Stimulated activated CD8-positive, alpha-beta memory T cell treated with anti-CD3 and anti-CD28 coated beads, Interleukin-4, amount 100 ng/mL, for 1 hour (primary cell): ENCODE results near the gene INTS6L.
"Not testable (repeated sequence)": the region's sequence is repeated elsewhere in the genome, so short reads cannot be mapped to it uniquely, and the experiment has no call there.

Experiments
- DNase-seq, 2 donors: peaks; one replicate each; pipeline ENCODE4 v3.0.0-alpha.2; 2020; ENCODE audit warnings: low read depth in 2 of 2, low spot score in 1 of 2

The INTS6L gene

DNA sequence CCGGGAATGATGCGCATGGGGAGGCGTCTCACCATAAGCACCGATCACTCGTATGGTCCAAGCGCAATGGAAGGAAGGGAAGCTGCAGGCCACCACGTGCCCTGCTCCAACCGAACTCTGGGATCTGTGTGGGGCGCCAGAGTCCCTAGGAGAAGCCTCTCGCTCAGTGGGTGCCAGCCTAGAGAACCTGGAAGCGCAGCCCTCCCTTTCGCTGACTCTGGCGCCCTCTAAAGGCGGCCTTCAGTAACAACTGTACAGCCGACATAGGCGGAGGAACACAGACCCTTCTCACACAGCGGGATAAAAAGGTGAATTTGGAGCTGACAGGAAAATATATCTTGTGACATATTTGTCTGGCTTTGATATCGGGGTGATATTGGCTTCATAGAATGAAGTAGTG is 76.0 kb downstream of the INTS6L start:
- DNase-seq: peak; percentile 6 to 7

DNA sequence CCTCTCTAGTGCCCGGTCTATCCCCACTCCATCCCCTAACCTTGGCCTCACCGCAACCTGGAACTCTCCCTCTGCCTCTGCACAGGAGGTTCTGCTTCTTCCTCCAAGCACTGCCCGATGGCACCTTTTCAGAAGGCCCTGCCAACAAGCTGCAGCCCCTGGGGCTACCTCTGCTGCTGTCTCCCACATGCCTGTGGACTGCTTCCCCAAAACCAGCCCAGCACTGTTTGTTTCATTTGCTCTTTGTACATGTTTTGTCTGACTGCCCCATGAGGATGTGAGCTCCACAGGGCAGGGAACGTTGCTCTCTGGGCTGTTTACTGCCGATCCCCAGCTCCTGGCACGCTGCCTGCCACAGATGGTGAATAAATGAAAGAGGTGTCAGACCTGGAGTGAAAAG is 85.4 kb downstream of the INTS6L start:
- no peak for DNase-seq

DNA sequence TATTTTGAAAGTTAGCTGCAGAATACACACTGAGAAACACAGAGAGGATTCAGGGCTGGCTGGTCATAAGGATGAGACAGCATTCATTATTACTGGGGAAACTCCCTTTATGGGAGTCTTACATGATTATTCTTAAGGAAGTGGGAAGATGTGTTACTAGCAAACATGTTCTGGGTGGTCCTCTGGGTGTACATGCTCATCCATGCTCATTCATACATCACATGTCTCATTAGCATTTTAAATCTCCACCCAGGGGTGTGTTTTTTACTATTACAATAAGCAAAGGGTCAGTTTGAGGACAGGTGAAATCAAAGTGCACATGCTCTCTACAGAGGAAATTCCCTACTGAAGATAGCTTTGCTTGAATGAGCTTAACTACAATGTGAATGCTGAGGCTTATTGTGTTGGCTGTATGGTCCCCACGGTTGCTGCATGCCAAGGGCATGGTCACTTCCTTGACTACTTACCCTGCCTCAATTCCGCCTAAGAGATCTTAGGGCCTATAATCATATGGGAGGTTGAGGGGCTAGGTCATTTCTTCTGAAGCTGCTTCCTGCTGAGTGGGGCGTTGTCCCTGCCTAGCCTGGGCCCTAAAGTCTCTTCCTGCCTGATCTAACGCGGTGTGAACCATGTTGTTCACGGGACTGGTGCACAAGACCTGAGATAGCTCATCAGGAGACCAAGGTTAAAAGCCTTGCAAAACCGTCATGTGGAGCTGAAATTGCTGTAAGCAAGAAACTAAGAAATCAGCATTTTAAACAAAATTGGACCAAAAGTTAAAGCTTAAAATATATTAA is 104.1 kb downstream of the INTS6L start:
- not testable (repeated sequence) for DNase-seq

DNA sequence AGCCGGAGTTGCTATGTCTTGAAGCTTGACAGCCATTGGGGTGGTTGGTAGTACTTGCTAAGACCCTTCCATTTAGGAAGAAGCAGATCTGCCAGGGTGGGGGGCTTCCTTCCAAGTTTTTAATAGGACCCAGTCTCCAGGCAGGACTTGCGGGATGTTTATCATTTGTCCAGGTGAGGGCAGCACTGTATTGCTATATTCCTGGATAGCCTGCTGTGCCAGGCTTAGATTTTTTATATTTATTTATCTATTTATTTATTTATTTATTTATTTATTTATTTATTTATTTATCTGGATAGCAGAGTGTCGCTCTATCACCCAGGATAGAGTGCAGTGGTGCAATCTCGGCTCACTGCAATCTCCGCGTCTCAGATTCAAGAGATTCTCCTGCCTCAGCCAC is 105.5 kb downstream of the INTS6L start:
- no peak for DNase-seq

DNA sequence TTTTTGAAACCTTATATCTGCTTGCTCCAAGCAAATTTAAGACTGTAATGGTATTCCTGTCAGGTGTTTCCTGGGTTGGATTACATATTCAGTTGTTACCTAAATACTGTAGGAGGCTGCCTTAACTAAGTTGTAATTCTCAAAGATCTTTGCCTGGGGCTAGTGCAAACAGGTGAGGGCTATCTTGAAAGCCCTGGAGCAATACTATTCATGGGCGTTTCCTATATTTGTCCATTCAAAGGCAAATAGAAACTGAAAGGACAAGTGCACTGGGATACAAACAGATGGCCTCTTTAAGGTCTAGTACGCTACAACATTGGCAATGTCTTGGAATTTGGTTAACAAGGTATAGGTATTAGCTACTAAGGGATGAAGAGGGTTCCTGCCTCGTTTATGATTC is 108.9 kb downstream of the INTS6L start:
- no peak for DNase-seq
